NB4 (cell line): ENCODE data around the gene LRRC1.

Experiments
- MAX ChIP-seq: IDR thresholded peaks from 2 replicates; pipeline ENCODE4 v1.6.1; 2011; ENCODE audit warnings: low read depth, low read length
- MYC ChIP-seq: IDR thresholded peaks from 2 replicates; pipeline ENCODE4 v1.6.1; 2011; ENCODE audit warnings: low read depth, low read length
- POLR2A ChIP-seq: IDR thresholded peaks from 2 replicates; pipeline ENCODE4 v1.6.1; 2011; ENCODE audit warnings: mild to moderate bottlenecking; ENCODE audit not compliant: insufficient read length; ENCODE audit errors: extremely low read depth
- TF ChIP-seq, protein P1 (sequence below): IDR thresholded peaks from one replicate; pipeline ENCODE4 v1.5.1; 2012; ENCODE audit warnings: low read depth, low read length

DNA sequence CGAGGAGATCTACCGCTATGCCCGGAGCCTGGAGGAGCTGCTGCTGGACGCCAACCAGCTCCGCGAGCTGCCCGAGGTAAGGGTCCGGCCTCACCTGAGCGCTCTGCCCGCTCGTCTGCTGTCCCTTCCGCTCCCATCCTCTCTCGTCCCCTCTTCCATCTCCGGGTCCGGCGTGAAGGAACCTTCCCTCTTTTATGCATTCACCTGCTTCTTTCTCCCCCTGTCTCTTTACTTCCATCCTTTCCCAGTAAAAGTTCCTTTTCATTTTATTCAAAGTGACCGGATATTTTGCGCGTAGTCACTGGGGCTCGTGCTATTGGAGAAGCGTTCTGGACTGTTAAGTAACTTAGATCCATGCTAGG is 516 bp downstream of the LRRC1 start:
- TF ChIP-seq, protein P1, sequence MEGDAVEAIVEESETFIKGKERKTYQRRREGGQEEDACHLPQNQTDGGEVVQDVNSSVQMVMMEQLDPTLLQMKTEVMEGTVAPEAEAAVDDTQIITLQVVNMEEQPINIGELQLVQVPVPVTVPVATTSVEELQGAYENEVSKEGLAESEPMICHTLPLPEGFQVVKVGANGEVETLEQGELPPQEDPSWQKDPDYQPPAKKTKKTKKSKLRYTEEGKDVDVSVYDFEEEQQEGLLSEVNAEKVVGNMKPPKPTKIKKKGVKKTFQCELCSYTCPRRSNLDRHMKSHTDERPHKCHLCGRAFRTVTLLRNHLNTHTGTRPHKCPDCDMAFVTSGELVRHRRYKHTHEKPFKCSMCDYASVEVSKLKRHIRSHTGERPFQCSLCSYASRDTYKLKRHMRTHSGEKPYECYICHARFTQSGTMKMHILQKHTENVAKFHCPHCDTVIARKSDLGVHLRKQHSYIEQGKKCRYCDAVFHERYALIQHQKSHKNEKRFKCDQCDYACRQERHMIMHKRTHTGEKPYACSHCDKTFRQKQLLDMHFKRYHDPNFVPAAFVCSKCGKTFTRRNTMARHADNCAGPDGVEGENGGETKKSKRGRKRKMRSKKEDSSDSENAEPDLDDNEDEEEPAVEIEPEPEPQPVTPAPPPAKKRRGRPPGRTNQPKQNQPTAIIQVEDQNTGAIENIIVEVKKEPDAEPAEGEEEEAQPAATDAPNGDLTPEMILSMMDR, result no peak
- TF ChIP-seq MYC, result no peak
- no peak for TF ChIP-seq POLR2A
- TF ChIP-seq MAX, result no peak
